Adrenal gland (tissue), 5 donors: ENCODE results near the gene HS2ST1.

Experiments used
- POLR2A ChIP-seq, 2 donors: fragments of 450-650 bp; IDR thresholded peaks; one replicate each; pipeline ENCODE4 v1.6.1; 2017; ENCODE audit warnings: antibody characterized with exemption in 2 of 2, mild to moderate bottlenecking in 2 of 2, moderate library complexity in 1 of 2
- TF ChIP-seq, protein P1 (sequence below), 6 experiments: fragments of 450-650 bp in 4 of 6; fragments of 200-600 bp in 2 of 6; sonication (generic) in 1 of 6; IDR thresholded peaks; 1 replicate in 5 of 6; 2 replicates in 1 of 6; pipeline versions ENCODE4 v1.5.1 to v1.8.0; 2016 to 2021; ENCODE audit warnings: antibody characterized with exemption in 6 of 6, mild to moderate bottlenecking in 2 of 6, moderate library complexity in 1 of 6
- donor health status: DM: no; HTN: no; CAD: no.

DNA sequence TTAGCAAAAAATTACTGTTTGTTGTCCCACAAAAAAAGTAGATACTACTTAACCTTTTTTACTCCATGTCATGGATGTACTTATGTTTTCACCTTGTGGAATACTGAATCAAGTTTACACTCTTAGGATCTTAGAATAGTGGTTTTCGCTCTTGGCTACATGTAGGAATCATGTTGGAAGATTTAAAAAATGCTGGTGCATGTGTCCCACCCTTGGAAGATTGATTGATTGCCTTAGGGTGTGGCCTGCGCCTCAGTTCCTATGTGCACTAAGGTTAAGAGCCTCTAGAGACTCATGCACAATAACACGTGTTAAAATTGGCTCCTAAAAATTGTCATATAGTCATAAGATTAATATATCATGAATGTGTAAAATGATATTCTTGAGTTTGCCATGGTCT is 25.0 kb downstream of the HS2ST1 start:
- TF ChIP-seq, protein P1, sequence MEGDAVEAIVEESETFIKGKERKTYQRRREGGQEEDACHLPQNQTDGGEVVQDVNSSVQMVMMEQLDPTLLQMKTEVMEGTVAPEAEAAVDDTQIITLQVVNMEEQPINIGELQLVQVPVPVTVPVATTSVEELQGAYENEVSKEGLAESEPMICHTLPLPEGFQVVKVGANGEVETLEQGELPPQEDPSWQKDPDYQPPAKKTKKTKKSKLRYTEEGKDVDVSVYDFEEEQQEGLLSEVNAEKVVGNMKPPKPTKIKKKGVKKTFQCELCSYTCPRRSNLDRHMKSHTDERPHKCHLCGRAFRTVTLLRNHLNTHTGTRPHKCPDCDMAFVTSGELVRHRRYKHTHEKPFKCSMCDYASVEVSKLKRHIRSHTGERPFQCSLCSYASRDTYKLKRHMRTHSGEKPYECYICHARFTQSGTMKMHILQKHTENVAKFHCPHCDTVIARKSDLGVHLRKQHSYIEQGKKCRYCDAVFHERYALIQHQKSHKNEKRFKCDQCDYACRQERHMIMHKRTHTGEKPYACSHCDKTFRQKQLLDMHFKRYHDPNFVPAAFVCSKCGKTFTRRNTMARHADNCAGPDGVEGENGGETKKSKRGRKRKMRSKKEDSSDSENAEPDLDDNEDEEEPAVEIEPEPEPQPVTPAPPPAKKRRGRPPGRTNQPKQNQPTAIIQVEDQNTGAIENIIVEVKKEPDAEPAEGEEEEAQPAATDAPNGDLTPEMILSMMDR (IDR thresholded peaks at IDR 0.05) = no peak
- TF ChIP-seq POLR2A (IDR thresholded peaks at IDR 0.05) = no peak
